Liver (tissue), 9 donors: ENCODE measurements around the gene FOXN3. TPM values are rescaled to one million over a fixed set of nuclear protein-coding genes. Genes with fewer than 3 reads are reported as not detected.

Experiments
- DNase-seq: peaks from one replicate; pipeline ENCODE4 v3.0.0-alpha.2; 2017; ENCODE audit warnings: low spot score
- H3K27ac ChIP-seq, 2 donors: one replicate each; pipeline ENCODE4 v1.7.0; 2013; ENCODE audit warnings: inconsistent platforms in 2 of 2, low read length in 2 of 2, control low read depth in 1 of 2, low read depth in 1 of 2, mild to moderate bottlenecking in 1 of 2
- H3K27me3 ChIP-seq, 4 donors: one replicate each; pipeline versions ENCODE4 v1.6.1 to v1.7.0; 2013; ENCODE audit warnings: low read length in 3 of 4, inconsistent platforms in 1 of 4, mild to moderate bottlenecking in 1 of 4, moderate library complexity in 1 of 4; ENCODE audit not compliant: control insufficient read depth in 4 of 4, insufficient read depth in 4 of 4
- H3K36me3 ChIP-seq, 4 donors: one replicate each; pipeline versions ENCODE4 v1.6.1 to v1.7.0; 2013; ENCODE audit warnings: low read length in 3 of 4, mild to moderate bottlenecking in 3 of 4, low read depth in 1 of 4, moderate library complexity in 1 of 4; ENCODE audit not compliant: control insufficient read depth in 4 of 4, insufficient read depth in 3 of 4
- H3K4me1 ChIP-seq, 4 donors: one replicate each; pipeline versions ENCODE4 v1.6.1 to v1.7.0; 2013; ENCODE audit warnings: low read length in 3 of 4, mild to moderate bottlenecking in 3 of 4, moderate library complexity in 1 of 4; ENCODE audit not compliant: control insufficient read depth in 4 of 4, insufficient read depth in 4 of 4
- H3K4me3 ChIP-seq, 3 donors: one replicate each; pipeline versions ENCODE4 v1.6.1 to v1.7.0; 2013; ENCODE audit warnings: low read length in 3 of 3, control low read depth in 1 of 3, low read depth in 1 of 3, mild to moderate bottlenecking in 1 of 3
- H3K9ac ChIP-seq, 2 donors: one replicate each; pipeline ENCODE4 v1.7.0; 2013; ENCODE audit warnings: low read length in 2 of 2, mild to moderate bottlenecking in 2 of 2, moderate library complexity in 2 of 2, control low read depth in 1 of 2, low read depth in 1 of 2
- H3K9me3 ChIP-seq, 4 donors: one replicate each; pipeline versions ENCODE4 v1.6.1 to v1.7.0; 2013; ENCODE audit warnings: low read length in 3 of 4; ENCODE audit not compliant: control insufficient read depth in 4 of 4
- ATF3 ChIP-seq: IDR thresholded peaks from 2 replicates; pipeline ENCODE4 v1.6.1; 2016; ENCODE audit warnings: antibody characterized with exemption
- EGR1 ChIP-seq, 2 donors: IDR thresholded peaks; 2 replicates each; pipeline ENCODE4 v1.6.1; 2016 to 2018; ENCODE audit warnings: antibody characterized with exemption in 2 of 2, low read depth in 2 of 2
- FOXA1 ChIP-seq: IDR thresholded peaks from 2 replicates; pipeline ENCODE4 v1.6.1; 2016; ENCODE audit warnings: antibody characterized with exemption
- FOXA2 ChIP-seq: IDR thresholded peaks from 2 replicates; pipeline ENCODE4 v1.6.1; 2016; ENCODE audit warnings: antibody characterized with exemption
- GABPA ChIP-seq, 2 donors: IDR thresholded peaks in 1 of 2; conservative IDR thresholded peaks in 1 of 2; 2 replicates each; pipeline ENCODE4 v1.6.1; 2016; ENCODE audit warnings: antibody characterized with exemption in 2 of 2, mild to moderate bottlenecking in 1 of 2, moderate library complexity in 1 of 2
- HNF4A ChIP-seq, 2 donors: conservative IDR thresholded peaks; 2 replicates each; pipeline ENCODE4 v1.6.1; 2016; ENCODE audit warnings: antibody characterized with exemption in 2 of 2, mild to moderate bottlenecking in 2 of 2
- HNF4G ChIP-seq: IDR thresholded peaks from 2 replicates; pipeline ENCODE4 v1.6.1; 2016; ENCODE audit warnings: antibody characterized with exemption
- JUND ChIP-seq, 2 donors: IDR thresholded peaks; 2 replicates each; pipeline ENCODE4 v1.6.1; 2016; ENCODE audit warnings: antibody characterized with exemption in 2 of 2
- NR2F2 ChIP-seq: IDR thresholded peaks from 2 replicates; pipeline ENCODE4 v1.6.1; 2016; ENCODE audit warnings: antibody characterized with exemption
- RAD21 ChIP-seq, 2 donors: IDR thresholded peaks; 2 replicates each; pipeline ENCODE4 v1.6.1; 2016; ENCODE audit warnings: antibody characterized with exemption in 2 of 2, mild to moderate bottlenecking in 2 of 2
- REST ChIP-seq: IDR thresholded peaks from 2 replicates; pipeline ENCODE4 v1.6.1; 2016; ENCODE audit warnings: antibody characterized with exemption, mild to moderate bottlenecking
- RXRA ChIP-seq, 2 donors: IDR thresholded peaks; 2 replicates each; pipeline ENCODE4 v1.6.1; 2017 to 2018; ENCODE audit warnings: antibody characterized with exemption in 2 of 2, mild to moderate bottlenecking in 1 of 2
- SP1 ChIP-seq: IDR thresholded peaks from 2 replicates; pipeline ENCODE4 v1.6.1; 2018; ENCODE audit warnings: antibody characterized with exemption, mild to moderate bottlenecking
- TAF1 ChIP-seq: conservative IDR thresholded peaks from 2 replicates; pipeline ENCODE4 v1.6.1; 2016; ENCODE audit warnings: antibody characterized with exemption, mild to moderate bottlenecking
- YY1 ChIP-seq: IDR thresholded peaks from 2 replicates; pipeline ENCODE4 v1.6.1; 2016; ENCODE audit warnings: antibody characterized with exemption, mild to moderate bottlenecking
- WGBS: extraction: QIAGEN DNeasy Blood & Tissue Kit; methylation state at CpG from one replicate; pipeline ENCODE4 v1.1.7; 2013; 5-methylcytosine and 5-hydroxymethylcytosine counted together
- polyA plus RNA-seq, 2 donors: library from polyadenylated mRNA; stranded (reverse) in 1 of 2; unstranded in 1 of 2; fragments of 200-250 nt in 1 of 2; fragments of >200 nt in 1 of 2; fragmentation: Nextera tagmentation in 1 of 2; extraction: Ambion mirVana in 1 of 2; gene quantifications; one replicate each; pipeline versions ENCODE4 v1.2.1 to v1.2.3, GENCODE V29; 2013 to 2015
- total RNA-seq, 2 donors: library from RNA; depleted of rRNA; stranded (reverse); fragments of >200 nt; gene quantifications; one replicate each; pipeline ENCODE4 v1.2.3, GENCODE V29; 2014
- TF ChIP-seq, protein P1 (sequence below): IDR thresholded peaks from 2 replicates; pipeline ENCODE4 v1.6.1; 2016; ENCODE audit warnings: antibody characterized with exemption
- TF ChIP-seq, protein P2 (sequence below): fragments of 150-350 bp; IDR thresholded peaks from 2 replicates; pipeline ENCODE4 v1.5.1; 2017; ENCODE audit warnings: improper control_type of control experiment, low read depth, low read length; ENCODE audit not compliant: missing input control
- donor health status: healthy.
- donor health status: healthy.
- donor health status: healthy.
- donor health status: healthy.
- donor health status: healthy.

The FOXN3 gene
- total and polyA plus RNA-seq, 4 donors, result 17.8 to 44.8 (median 35.3) TPM

GRCh38 chr14:89369656-89370055 lies 47.4 kb downstream of the FOXN3 start:
- H3K4me1 ChIP-seq, result peaks cover 12 to 59% (median 48%) of the 10 kb centered on the region in 4 donors
- H3K9me3 ChIP-seq, result no peaks in the 10 kb centered on the region
- peak overlapping the region in 1 of 2 donors; percentile 12 for H3K9ac ChIP-seq
- H3K36me3 ChIP-seq, result peaks cover 0 to 5% (median under 1%) of the 10 kb centered on the region in 4 donors
- no peak for DNase-seq
- H3K4me3 ChIP-seq, result no peak overlapping the region
- H3K27me3 ChIP-seq, result no peaks in the 10 kb centered on the region
- WGBS, result 45% methylated on average over 4 of the region's 4 CpGs
- no peak for TF ChIP-seq HNF4G
- no peak for TF ChIP-seq JUND (IDR thresholded peaks at IDR 0.05)
- TF ChIP-seq, protein P1, sequence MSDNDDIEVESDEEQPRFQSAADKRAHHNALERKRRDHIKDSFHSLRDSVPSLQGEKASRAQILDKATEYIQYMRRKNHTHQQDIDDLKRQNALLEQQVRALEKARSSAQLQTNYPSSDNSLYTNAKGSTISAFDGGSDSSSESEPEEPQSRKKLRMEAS, result no peak
- no peak for TF ChIP-seq NR2F2
- TF ChIP-seq RXRA (IDR thresholded peaks at IDR 0.05), result no peak
- no peak for TF ChIP-seq FOXA1
- no peak for TF ChIP-seq GABPA (IDR thresholded peaks at IDR 0.05 in 1 of 2, conservative IDR thresholded peaks at IDR 0.05 in 1 of 2)
- no peak for TF ChIP-seq RAD21 (IDR thresholded peaks at IDR 0.05)
- no peak for TF ChIP-seq EGR1 (IDR thresholded peaks at IDR 0.05; ENCODE audit: low read depth in 2 of 2)
- TF ChIP-seq TAF1, result no peak
- no peak for TF ChIP-seq FOXA2
- TF ChIP-seq, protein P2, sequence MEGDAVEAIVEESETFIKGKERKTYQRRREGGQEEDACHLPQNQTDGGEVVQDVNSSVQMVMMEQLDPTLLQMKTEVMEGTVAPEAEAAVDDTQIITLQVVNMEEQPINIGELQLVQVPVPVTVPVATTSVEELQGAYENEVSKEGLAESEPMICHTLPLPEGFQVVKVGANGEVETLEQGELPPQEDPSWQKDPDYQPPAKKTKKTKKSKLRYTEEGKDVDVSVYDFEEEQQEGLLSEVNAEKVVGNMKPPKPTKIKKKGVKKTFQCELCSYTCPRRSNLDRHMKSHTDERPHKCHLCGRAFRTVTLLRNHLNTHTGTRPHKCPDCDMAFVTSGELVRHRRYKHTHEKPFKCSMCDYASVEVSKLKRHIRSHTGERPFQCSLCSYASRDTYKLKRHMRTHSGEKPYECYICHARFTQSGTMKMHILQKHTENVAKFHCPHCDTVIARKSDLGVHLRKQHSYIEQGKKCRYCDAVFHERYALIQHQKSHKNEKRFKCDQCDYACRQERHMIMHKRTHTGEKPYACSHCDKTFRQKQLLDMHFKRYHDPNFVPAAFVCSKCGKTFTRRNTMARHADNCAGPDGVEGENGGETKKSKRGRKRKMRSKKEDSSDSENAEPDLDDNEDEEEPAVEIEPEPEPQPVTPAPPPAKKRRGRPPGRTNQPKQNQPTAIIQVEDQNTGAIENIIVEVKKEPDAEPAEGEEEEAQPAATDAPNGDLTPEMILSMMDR, result no peak
- no peak for TF ChIP-seq REST
- TF ChIP-seq HNF4A (conservative IDR thresholded peaks at IDR 0.05), result no peak
- no peak for TF ChIP-seq ATF3
- peak overlapping the region; percentile 3 to 79 for H3K27ac ChIP-seq

DNA sequence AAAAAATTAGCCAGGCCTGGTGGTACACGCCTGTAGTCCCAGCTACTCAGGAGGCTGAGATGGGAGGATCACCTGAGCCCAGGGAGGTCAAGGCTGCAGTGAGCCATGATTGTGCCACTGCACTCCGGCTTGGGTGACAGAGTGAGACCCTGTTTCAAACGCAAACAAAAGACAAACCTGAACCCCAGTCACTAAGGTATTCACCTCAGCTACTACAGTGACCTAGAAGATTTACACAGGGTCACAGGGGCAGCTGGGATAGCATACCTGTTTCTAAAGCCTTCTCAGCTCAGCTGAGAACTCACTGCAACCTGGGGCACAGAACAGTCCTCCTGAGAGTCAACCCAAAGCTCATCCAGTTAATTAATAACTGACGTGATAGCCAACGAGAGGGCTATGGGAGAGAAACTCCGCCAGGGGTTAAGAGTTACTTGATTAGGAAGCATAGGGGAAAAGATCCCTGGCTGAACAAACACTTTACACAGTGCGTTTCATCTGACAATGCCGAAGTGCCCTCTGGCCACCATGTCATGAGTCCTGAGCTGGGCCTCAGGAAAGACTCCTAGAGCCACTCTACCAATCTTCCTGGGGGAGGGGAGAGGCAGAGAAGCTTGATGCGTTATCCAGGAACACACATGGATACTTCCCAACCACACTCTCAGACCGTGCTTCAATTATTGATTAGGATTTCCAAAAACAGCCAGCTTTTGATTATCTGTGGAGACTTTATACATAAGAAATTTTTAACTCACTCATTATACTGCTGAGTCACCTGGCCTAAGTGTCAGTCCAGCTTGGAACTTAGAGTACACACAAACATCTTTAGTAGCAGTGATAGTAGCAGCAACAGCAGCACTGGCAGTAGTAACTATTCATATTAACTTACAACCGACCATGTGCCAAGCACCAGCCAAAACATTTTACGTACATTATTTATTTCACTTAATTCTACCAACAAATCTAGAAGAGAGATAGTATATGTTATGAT lies 48.2 kb downstream of the FOXN3 start:
- Histone ChIP-seq H3K9ac (peak overlapping the region in 1 of 2 donors; percentile 72), H3K36me3 (peaks cover 0 to 5% (median under 1%) of the 10 kb centered on the region in 4 donors), H3K9me3 (no peaks in the 10 kb centered on the region), H3K27me3 (no peaks in the 10 kb centered on the region), H3K27ac (peak overlapping the region; percentile 77 to 79), H3K4me1 (peaks cover 14 to 65% (median 51%) of the 10 kb centered on the region in 4 donors), H3K4me3 (no peak overlapping the region)
- WGBS, result 37% methylated on average over 12 of the region's 12 CpGs
- DNase-seq, result no peak
- TF ChIP-seq GABPA (IDR thresholded peaks at IDR 0.05 in 1 of 2, conservative IDR thresholded peaks at IDR 0.05 in 1 of 2) (no peak), JUND (IDR thresholded peaks at IDR 0.05) (peak in 1 of 2 donors; percentile 74), HNF4G (peak; percentile 64), SP1 (peak; percentile 96), FOXA1 (peak; percentile 61), EGR1 (IDR thresholded peaks at IDR 0.05; ENCODE audit: low read depth in 2 of 2) (peak in 1 of 2 donors; percentile 47), RXRA (IDR thresholded peaks at IDR 0.05) (peak; percentile 92 to 95), ATF3 (no peak), TAF1 (peak; percentile 39), REST (peak; percentile 74), YY1 (peak; percentile 91), FOXA2 (peak; percentile 54), NR2F2 (peak; percentile 56), RAD21 (IDR thresholded peaks at IDR 0.05) (peak; percentile 55 to 63)
